Measurements from ENCODE around the gene WIPF2. TPM values are rescaled to one million over a fixed set of nuclear protein-coding genes. Genes with fewer than 3 reads are reported as not detected.

WIPF2 gene
- total RNA-seq, 4 donors from 2014 or later = 7.7 to 11.1 (median 9.5) TPM

- Histone ChIP-seq H3K27ac (peak overlapping the region; percentile 45 to 94 (median 72)), H3K4me1 (peaks cover 0 to 87% (median 70%) of the 10 kb centered on the region in 4 donors), H3K27me3 (no peaks in the 10 kb centered on the region), H3K9me3 (no peaks in the 10 kb centered on the region), H3K4me3 (no peak overlapping the region), H3K36me3 (no peaks in the 10 kb centered on the region)
- TF ChIP-seq EP300 (IDR thresholded peaks at IDR 0.05) = peak in 1 of 2 donors; percentile 45
- no peak for TF ChIP-seq POLR2A (IDR thresholded peaks at IDR 0.05)
- TF ChIP-seq CTCF (IDR thresholded peaks at IDR 0.05) = no peak
- 18 to 23% methylated on average over 10 of the region's 10 CpGs for WGBS, 2 donors
- DNase-seq (ENCODE audit: low spot score in 2 of 2) = no peak
Measured at GRCh38 chr17:40307001-40307730, 88.1 kb downstream of the WIPF2 start.

- no peaks in the 10 kb centered on the region for H3K27me3 ChIP-seq
- peak in 1 of 2 donors; percentile 8 for TF ChIP-seq EP300 (IDR thresholded peaks at IDR 0.05)
- TF ChIP-seq POLR2A (IDR thresholded peaks at IDR 0.05) = no peak
- peak overlapping the region; percentile 45 to 94 (median 72) for H3K27ac ChIP-seq
- DNase-seq (ENCODE audit: low spot score in 2 of 2) = no peak
- H3K4me3 ChIP-seq = no peak overlapping the region
- H3K36me3 ChIP-seq = no peaks in the 10 kb centered on the region
- H3K9me3 ChIP-seq = no peaks in the 10 kb centered on the region
- peaks cover 0 to 92% (median 76%) of the 10 kb centered on the region in 4 donors for H3K4me1 ChIP-seq
- 10 to 13% methylated on average over 3 of the region's 3 CpGs for WGBS, 2 donors
Measured at GRCh38 chr17:40307740-40308239, 88.7 kb downstream of the WIPF2 start.

- no peaks in the 10 kb centered on the region for H3K36me3 ChIP-seq
- TF ChIP-seq CTCF (IDR thresholded peaks at IDR 0.05) (no peak), EP300 (IDR thresholded peaks at IDR 0.05) (no peak), POLR2A (IDR thresholded peaks at IDR 0.05) (no peak)
- DNase-seq (ENCODE audit: low spot score in 2 of 2) = peak in 1 of 2 donors; percentile 10
- H3K4me1 ChIP-seq = peaks cover 0 to 92% (median 73%) of the 10 kb centered on the region in 4 donors
- H3K4me3 ChIP-seq = peak within 1 kb of the TSS in 3 of 4 donors; percentile 18 to 47 (median 41)
- peak within 1 kb of the TSS; percentile 45 to 94 (median 72) for H3K27ac ChIP-seq
- H3K9me3 ChIP-seq = no peaks in the 10 kb centered on the region
- WGBS, 2 donors = 6 to 8% methylated on average over 17 to 19 of the region's 20 CpGs
- no peaks in the 10 kb centered on the region for H3K27me3 ChIP-seq
Measured at GRCh38 chr17:40309031-40309948, 90.2 kb downstream of the WIPF2 start, which contains the start of gene RARA. RARA (plus strand) TSS chr17:40309180; CDS start chr17:40331219, 22,039 bp downstream.

GRCh38 chr17:40309949-40310510 lies 90.9 kb downstream of the WIPF2 start:
- no peak for TF ChIP-seq CTCF (IDR thresholded peaks at IDR 0.05)

GRCh38 chr17:40310882-40311391 lies 91.8 kb downstream of the WIPF2 start:
- 58 to 71% methylated on average over 7 of the region's 7 CpGs for WGBS, 2 donors
- no peak overlapping the region for H3K4me3 ChIP-seq
- DNase-seq (ENCODE audit: low spot score in 2 of 2) = peak in 1 of 2 donors; percentile 6

More at GRCh38 chr17:40309949-40310510, 90.9 kb downstream of the WIPF2 start:
- Histone ChIP-seq H3K27me3 (no peaks in the 10 kb centered on the region), H3K27ac (peak overlapping the region in 3 of 4 donors; percentile 1 to 87 (median 76)), H3K36me3 (no peaks in the 10 kb centered on the region), H3K9me3 (no peaks in the 10 kb centered on the region), H3K4me3 (no peak overlapping the region), H3K4me1 (peaks cover 0 to 92% (median 75%) of the 10 kb centered on the region in 4 donors)
- 68 to 71% methylated on average over 2 of the region's 2 CpGs for whole genome bisulfite sequencing, 2 donors
- peak in 1 of 2 donors; percentile 12 for DNase-seq (ENCODE audit: low spot score in 2 of 2)

More at GRCh38 chr17:40310882-40311391, 91.8 kb downstream of the WIPF2 start:
- Histone ChIP-seq H3K27ac (peak overlapping the region in 3 of 4 donors; percentile 1 to 87 (median 76)), H3K36me3 (no peaks in the 10 kb centered on the region), H3K4me1 (peaks cover 0 to 100% (median 81%) of the 10 kb centered on the region in 4 donors), H3K9me3 (no peaks in the 10 kb centered on the region), H3K27me3 (no peaks in the 10 kb centered on the region)
- TF ChIP-seq CTCF (IDR thresholded peaks at IDR 0.05) (no peak), POLR2A (IDR thresholded peaks at IDR 0.05) (no peak), EP300 (IDR thresholded peaks at IDR 0.05) (no peak)

All from tibial nerve (tissue), 4 donors.